ENCODE data around the gene FRY. TPM values are rescaled to one million over a fixed set of nuclear protein-coding genes. Genes with fewer than 3 reads are reported as not detected.

FRY gene
- total RNA-seq, 2 donors from 2014 or later, result 16.4 to 33.3 TPM

- no peak overlapping the region for H3K4me3 ChIP-seq
- DNase-seq (ENCODE audit: low spot score), result no peak
- 99% methylated on average over 2 of the region's 2 CpGs for WGBS
- H3K27me3 ChIP-seq (replicated peaks; ENCODE audit: insufficient read depth), result peaks cover 1% of the 10 kb centered on the region
- no peak for TF ChIP-seq POLR2AphosphoS5 (IDR thresholded peaks at IDR 0.05)
- TF ChIP-seq POLR2A (IDR thresholded peaks at IDR 0.05), result no peak
- TF ChIP-seq, protein P1, sequence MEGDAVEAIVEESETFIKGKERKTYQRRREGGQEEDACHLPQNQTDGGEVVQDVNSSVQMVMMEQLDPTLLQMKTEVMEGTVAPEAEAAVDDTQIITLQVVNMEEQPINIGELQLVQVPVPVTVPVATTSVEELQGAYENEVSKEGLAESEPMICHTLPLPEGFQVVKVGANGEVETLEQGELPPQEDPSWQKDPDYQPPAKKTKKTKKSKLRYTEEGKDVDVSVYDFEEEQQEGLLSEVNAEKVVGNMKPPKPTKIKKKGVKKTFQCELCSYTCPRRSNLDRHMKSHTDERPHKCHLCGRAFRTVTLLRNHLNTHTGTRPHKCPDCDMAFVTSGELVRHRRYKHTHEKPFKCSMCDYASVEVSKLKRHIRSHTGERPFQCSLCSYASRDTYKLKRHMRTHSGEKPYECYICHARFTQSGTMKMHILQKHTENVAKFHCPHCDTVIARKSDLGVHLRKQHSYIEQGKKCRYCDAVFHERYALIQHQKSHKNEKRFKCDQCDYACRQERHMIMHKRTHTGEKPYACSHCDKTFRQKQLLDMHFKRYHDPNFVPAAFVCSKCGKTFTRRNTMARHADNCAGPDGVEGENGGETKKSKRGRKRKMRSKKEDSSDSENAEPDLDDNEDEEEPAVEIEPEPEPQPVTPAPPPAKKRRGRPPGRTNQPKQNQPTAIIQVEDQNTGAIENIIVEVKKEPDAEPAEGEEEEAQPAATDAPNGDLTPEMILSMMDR (IDR thresholded peaks at IDR 0.05), result no peak
- H3K9me3 ChIP-seq, result no peaks in the 10 kb centered on the region
- H3K36me3 ChIP-seq, result no peaks in the 10 kb centered on the region
- intact Hi-C loops (cut with DNase I), result no loop called here
- no peaks in the 10 kb centered on the region for H3K4me1 ChIP-seq (replicated peaks)
- H3K27ac ChIP-seq, result no peak overlapping the region
These were observed 28.0 kb downstream of the FRY start for GRCh38 chr13:32059511-32059984.

- WGBS, result 60% methylated on average over 5 of the region's 5 CpGs
- intact Hi-C loops (cut with DNase I), result no loop called here
- Histone ChIP-seq H3K9me3 (no peaks in the 10 kb centered on the region), H3K4me1 (replicated peaks) (no peaks in the 10 kb centered on the region), H3K27ac (no peak overlapping the region), H3K27me3 (replicated peaks; ENCODE audit: insufficient read depth) (peaks cover 1% of the 10 kb centered on the region), H3K4me3 (no peak overlapping the region), H3K36me3 (no peaks in the 10 kb centered on the region)
- no peak for DNase-seq (ENCODE audit: low spot score)
- TF ChIP-seq, protein P1 (IDR thresholded peaks at IDR 0.05), result no peak
- no peak for TF ChIP-seq POLR2AphosphoS5 (IDR thresholded peaks at IDR 0.05)
- TF ChIP-seq POLR2A (IDR thresholded peaks at IDR 0.05), result no peak
These were observed 28.9 kb downstream of the FRY start for GRCh38 chr13:32060401-32060878.

GRCh38 chr13:32063619-32064233, 32.2 kb downstream of the FRY start:
- 91% methylated on average over 8 of the region's 8 CpGs for WGBS
- no peaks in the 10 kb centered on the region for H3K9me3 ChIP-seq
- H3K4me1 ChIP-seq (replicated peaks), result no peaks in the 10 kb centered on the region
- no peaks in the 10 kb centered on the region for H3K36me3 ChIP-seq
- TF ChIP-seq, protein P1 (IDR thresholded peaks at IDR 0.05), result no peak
- TF ChIP-seq POLR2A (IDR thresholded peaks at IDR 0.05) (no peak), POLR2AphosphoS5 (IDR thresholded peaks at IDR 0.05) (no peak)
- no peak overlapping the region for H3K4me3 ChIP-seq
- H3K27ac ChIP-seq, result no peak overlapping the region
- no peak for DNase-seq (ENCODE audit: low spot score)
- H3K27me3 ChIP-seq (replicated peaks; ENCODE audit: insufficient read depth), result peaks cover 1% of the 10 kb centered on the region
- intact Hi-C loops (cut with DNase I), result no loop called here

GRCh38 chr13:32067149-32067961, 35.8 kb downstream of the FRY start:
- Histone ChIP-seq H3K27ac (no peak overlapping the region), H3K4me3 (no peak overlapping the region), H3K4me1 (replicated peaks) (no peaks in the 10 kb centered on the region), H3K9me3 (no peaks in the 10 kb centered on the region), H3K36me3 (no peaks in the 10 kb centered on the region), H3K27me3 (replicated peaks; ENCODE audit: insufficient read depth) (no peaks in the 10 kb centered on the region)
- 94% methylated on average over 6 of the region's 6 CpGs for WGBS
- TF ChIP-seq POLR2A (IDR thresholded peaks at IDR 0.05), result no peak
- TF ChIP-seq, protein P1 (IDR thresholded peaks at IDR 0.05), result no peak
- no peak for TF ChIP-seq POLR2AphosphoS5 (IDR thresholded peaks at IDR 0.05)
- DNase-seq (ENCODE audit: low spot score), result no peak
- intact Hi-C loops (cut with DNase I), result no loop called here
